ENCODE measurements around the gene CAMKMT. TPM values are rescaled to one million over a fixed set of nuclear protein-coding genes. Genes with fewer than 3 reads are reported as not detected.

Gene CAMKMT
- total and polyA plus RNA-seq, 7 donors: 6.1 to 15.6 (median 11.6) TPM

DNA sequence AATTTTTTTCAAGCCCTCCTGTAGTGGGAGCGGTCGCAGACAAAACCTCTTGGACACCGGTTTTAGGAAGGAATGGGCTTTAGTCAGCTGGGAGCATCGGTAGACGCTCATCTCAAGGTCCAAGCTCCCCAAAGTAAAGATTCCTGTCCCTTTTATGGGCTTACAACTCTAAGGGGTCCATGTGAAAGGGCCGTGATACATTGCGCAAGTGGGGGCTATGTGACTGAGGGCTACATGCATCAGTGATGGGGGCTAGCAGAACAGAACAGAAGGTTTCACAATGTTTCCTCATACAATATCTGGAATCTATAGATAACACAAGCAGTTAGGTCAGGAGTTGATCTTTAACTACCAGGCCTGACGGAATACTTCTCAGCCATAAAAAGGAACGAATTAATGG lies 62.5 kb downstream of the CAMKMT start:
- intact Hi-C loops (cut with DNase I): no loop called here

DNA sequence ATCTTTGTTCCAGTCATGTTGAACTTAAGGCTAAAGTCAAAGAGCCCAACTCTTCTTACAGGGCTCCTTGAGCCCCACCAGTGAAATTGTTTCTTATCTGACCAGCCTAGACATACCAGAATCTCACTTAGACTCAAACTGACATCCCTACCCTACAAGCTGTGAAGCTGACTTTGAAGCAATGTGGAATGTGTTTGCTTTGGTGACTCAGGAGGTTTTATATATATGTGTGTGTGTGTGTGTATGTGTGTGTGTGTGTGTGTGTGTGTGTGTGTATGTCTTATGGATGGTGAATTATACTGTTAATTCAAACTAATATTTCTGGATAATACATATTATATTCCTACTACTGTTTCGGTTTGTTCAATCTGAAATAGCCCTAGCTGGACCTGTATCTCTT lies 67.3 kb downstream of the CAMKMT start:
- no peak for TF ChIP-seq POLR2AphosphoS5 (IDR thresholded peaks at IDR 0.05)
- TF ChIP-seq, protein P1, sequence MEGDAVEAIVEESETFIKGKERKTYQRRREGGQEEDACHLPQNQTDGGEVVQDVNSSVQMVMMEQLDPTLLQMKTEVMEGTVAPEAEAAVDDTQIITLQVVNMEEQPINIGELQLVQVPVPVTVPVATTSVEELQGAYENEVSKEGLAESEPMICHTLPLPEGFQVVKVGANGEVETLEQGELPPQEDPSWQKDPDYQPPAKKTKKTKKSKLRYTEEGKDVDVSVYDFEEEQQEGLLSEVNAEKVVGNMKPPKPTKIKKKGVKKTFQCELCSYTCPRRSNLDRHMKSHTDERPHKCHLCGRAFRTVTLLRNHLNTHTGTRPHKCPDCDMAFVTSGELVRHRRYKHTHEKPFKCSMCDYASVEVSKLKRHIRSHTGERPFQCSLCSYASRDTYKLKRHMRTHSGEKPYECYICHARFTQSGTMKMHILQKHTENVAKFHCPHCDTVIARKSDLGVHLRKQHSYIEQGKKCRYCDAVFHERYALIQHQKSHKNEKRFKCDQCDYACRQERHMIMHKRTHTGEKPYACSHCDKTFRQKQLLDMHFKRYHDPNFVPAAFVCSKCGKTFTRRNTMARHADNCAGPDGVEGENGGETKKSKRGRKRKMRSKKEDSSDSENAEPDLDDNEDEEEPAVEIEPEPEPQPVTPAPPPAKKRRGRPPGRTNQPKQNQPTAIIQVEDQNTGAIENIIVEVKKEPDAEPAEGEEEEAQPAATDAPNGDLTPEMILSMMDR (IDR thresholded peaks at IDR 0.05): no peak
- TF ChIP-seq EP300 (IDR thresholded peaks at IDR 0.05): no peak
- TF ChIP-seq POLR2A (IDR thresholded peaks at IDR 0.05): no peak
- 93 to 96% methylated on average over 1 of the region's 1 CpG for whole genome bisulfite sequencing, 2 donors
- no peak overlapping the region for H3K4me3 ChIP-seq
- H3K27ac ChIP-seq: no peak overlapping the region
- no peaks in the 10 kb centered on the region for H3K9me3 ChIP-seq
- DNase-seq: no peak
- H3K4me1 ChIP-seq: peaks cover 0 to 12% (median 4%) of the 10 kb centered on the region in 4 donors
- H3K36me3 ChIP-seq: no peaks in the 10 kb centered on the region
- no peaks in the 10 kb centered on the region for H3K27me3 ChIP-seq
- intact Hi-C loops (cut with DNase I): no loop called here

More for the DNA sequence above, 62.5 kb downstream of the CAMKMT start:
- Histone ChIP-seq H3K9me3 (no peaks in the 10 kb centered on the region), H3K27me3 (no peaks in the 10 kb centered on the region), H3K4me3 (no peak overlapping the region), H3K4me1 (no peaks in the 10 kb centered on the region), H3K36me3 (no peaks in the 10 kb centered on the region), H3K27ac (no peak overlapping the region)
- no peak for TF ChIP-seq POLR2A (IDR thresholded peaks at IDR 0.05)
- TF ChIP-seq POLR2AphosphoS5 (IDR thresholded peaks at IDR 0.05): no peak
- TF ChIP-seq EP300 (IDR thresholded peaks at IDR 0.05): no peak
- TF ChIP-seq, protein P1 (IDR thresholded peaks at IDR 0.05): no peak
- WGBS, 2 donors: 92% methylated on average over 9 of the region's 9 CpGs
- no peak for DNase-seq

DNA sequence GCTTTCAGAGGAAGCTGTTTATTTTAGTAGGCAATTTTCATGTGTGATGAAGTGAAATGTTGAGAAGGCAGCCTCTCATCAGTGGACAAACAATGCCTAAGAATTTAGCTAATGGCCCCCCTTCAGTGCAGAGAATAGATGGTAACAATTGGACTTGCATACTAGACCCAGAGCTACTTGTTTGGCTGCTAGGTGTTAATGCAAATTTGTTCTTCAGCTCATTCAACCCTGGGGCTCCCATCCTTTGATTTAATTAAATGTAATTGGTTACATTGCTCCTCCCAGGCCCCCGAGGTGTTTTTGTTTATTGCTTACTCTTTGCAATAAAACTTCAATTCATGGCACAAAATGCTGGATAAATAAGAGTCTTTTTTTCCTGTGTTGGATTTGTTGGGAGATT lies 68.6 kb downstream of the CAMKMT start:
- 64 to 76% methylated on average over 1 of the region's 1 CpG for WGBS, 2 donors
- no peaks in the 10 kb centered on the region for H3K36me3 ChIP-seq
- intact Hi-C loops (cut with DNase I): no loop called here
- peaks cover 0 to 12% (median 6%) of the 10 kb centered on the region in 4 donors for H3K4me1 ChIP-seq
- DNase-seq: no peak
- TF ChIP-seq POLR2AphosphoS5 (IDR thresholded peaks at IDR 0.05) (no peak), EP300 (IDR thresholded peaks at IDR 0.05) (no peak), POLR2A (IDR thresholded peaks at IDR 0.05) (no peak)
- TF ChIP-seq, protein P1 (IDR thresholded peaks at IDR 0.05): no peak
- no peaks in the 10 kb centered on the region for H3K27me3 ChIP-seq
- no peak overlapping the region for H3K4me3 ChIP-seq
- no peak overlapping the region for H3K27ac ChIP-seq
- no peaks in the 10 kb centered on the region for H3K9me3 ChIP-seq

DNA sequence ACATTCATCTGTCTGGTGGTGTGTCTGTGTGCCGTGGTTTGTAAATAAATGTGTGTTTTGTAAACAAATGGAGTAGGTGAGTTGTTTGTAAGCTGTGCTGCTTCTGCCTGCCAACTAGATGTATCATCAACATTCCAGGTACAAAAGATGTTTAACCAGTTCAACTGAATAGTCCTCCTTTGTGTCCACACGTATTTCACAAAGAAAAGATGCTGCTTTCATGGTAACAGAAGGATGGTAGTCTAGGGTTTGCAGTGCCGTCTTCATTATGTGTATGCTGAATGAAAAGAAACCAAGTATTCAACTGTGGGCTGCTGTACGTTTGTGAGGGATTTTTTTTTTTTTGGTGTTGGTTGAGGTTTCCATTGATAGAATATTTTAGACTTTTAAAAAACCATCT lies 72.1 kb downstream of the CAMKMT start:
- Histone ChIP-seq H3K4me1 (peaks cover 0 to 15% (median 6%) of the 10 kb centered on the region in 4 donors), H3K4me3 (no peak overlapping the region), H3K9me3 (no peaks in the 10 kb centered on the region), H3K27me3 (no peaks in the 10 kb centered on the region), H3K27ac (no peak overlapping the region), H3K36me3 (no peaks in the 10 kb centered on the region)
- no peak for TF ChIP-seq POLR2AphosphoS5 (IDR thresholded peaks at IDR 0.05)
- no peak for TF ChIP-seq EP300 (IDR thresholded peaks at IDR 0.05)
- TF ChIP-seq, protein P1 (IDR thresholded peaks at IDR 0.05): no peak
- TF ChIP-seq POLR2A (IDR thresholded peaks at IDR 0.05): no peak
- DNase-seq: no peak
- intact Hi-C loops (cut with DNase I): no loop called here
- 77 to 80% methylated on average over 4 of the region's 4 CpGs for WGBS, 2 donors

DNA sequence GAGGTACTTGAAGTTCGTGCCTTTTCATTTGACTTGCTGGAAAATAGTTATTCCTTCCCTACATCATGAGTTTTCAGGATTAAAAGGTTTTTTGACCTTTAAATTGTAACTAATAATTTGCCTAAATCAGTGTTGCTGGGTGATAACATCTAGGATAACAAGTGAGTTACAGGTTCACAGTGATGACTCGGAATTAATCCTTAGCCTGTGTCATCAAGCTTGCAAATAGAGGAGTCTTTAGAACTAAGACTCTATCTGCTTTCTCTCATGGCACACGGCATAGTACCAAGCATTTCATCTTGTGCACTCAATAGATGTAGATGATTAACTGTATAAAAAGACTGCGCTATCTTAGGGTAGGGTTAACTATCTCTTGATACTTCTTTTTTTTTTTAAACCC lies 79.5 kb downstream of the CAMKMT start:
- H3K36me3 ChIP-seq: no peaks in the 10 kb centered on the region
- intact Hi-C loops (cut with DNase I): no loop called here
- H3K27ac ChIP-seq: no peak overlapping the region
- peaks cover 0 to 4% (median 0%) of the 10 kb centered on the region in 4 donors for H3K4me1 ChIP-seq
- TF ChIP-seq EP300 (IDR thresholded peaks at IDR 0.05) (no peak), POLR2A (IDR thresholded peaks at IDR 0.05) (no peak), POLR2AphosphoS5 (IDR thresholded peaks at IDR 0.05) (no peak)
- TF ChIP-seq, protein P1 (IDR thresholded peaks at IDR 0.05): no peak
- no peaks in the 10 kb centered on the region for H3K27me3 ChIP-seq
- DNase-seq: no peak
- WGBS, 2 donors: 95 to 96% methylated on average over 4 of the region's 4 CpGs
- no peaks in the 10 kb centered on the region for H3K9me3 ChIP-seq
- no peak overlapping the region for H3K4me3 ChIP-seq
